K562 (cell line): ENCODE data around the gene TTC16. TPM values are rescaled to one million over a fixed set of nuclear protein-coding genes. Genes with fewer than 3 reads are reported as not detected.

ENCODE experiments used
- ATF6 ChIP-seq: sonication (generic); formaldehyde crosslinking; IDR thresholded peaks from 2 replicates; pipeline ENCODE4 v1.4.0; 2020; ENCODE audit warnings: mild to moderate bottlenecking, missing genetic modification reagents
- C11orf30 ChIP-seq: fragments of 450-650 bp; IDR thresholded peaks from 2 replicates; pipeline ENCODE4 v1.6.1; 2016; ENCODE audit warnings: low read depth, mild to moderate bottlenecking
- DPF2 ChIP-seq: fragments of 450-650 bp; IDR thresholded peaks from 2 replicates; pipeline ENCODE4 v1.6.1; 2016
- EHMT2 ChIP-seq: fragments of 450-650 bp; IDR thresholded peaks from 2 replicates; pipeline ENCODE4 v1.6.1; 2018; ENCODE audit warnings: antibody characterized with exemption
- EZH2 ChIP-seq: IDR thresholded peaks from 2 replicates; pipeline ENCODE4 v1.6.1; 2012; ENCODE audit warnings: low read depth, mild to moderate bottlenecking, inconsistent platforms, low read length, borderline replicate concordance
- FOSL1 ChIP-seq: fragments of 200-800 bp; sonication (Bioruptor generic); conservative IDR thresholded peaks from 2 replicates; pipeline ENCODE4 v1.6.1; 2016; ENCODE audit warnings: missing genetic modification characterization, missing compliant biosample characterization
- FOXO4 ChIP-seq: fragments of 450-650 bp; formaldehyde crosslinking; IDR thresholded peaks from 2 replicates; pipeline ENCODE4 v1.4.0; 2020; ENCODE audit warnings: mild to moderate bottlenecking, moderate library complexity
- GMEB1 ChIP-seq: fragments of 250-450 bp; sonication (Bioruptor Pico); IDR thresholded peaks from 2 replicates; pipeline ENCODE4 v1.4.0; 2020; ENCODE audit warnings: mild to moderate bottlenecking
- KLF6 ChIP-seq: fragments of 250-450 bp; sonication (Bioruptor Pico); IDR thresholded peaks from 2 replicates; pipeline ENCODE4 v1.4.0; 2020; ENCODE audit warnings: mild to moderate bottlenecking, moderate library complexity, borderline replicate concordance
- LCOR ChIP-seq: sonication (generic); formaldehyde crosslinking; IDR thresholded peaks from 2 replicates; pipeline ENCODE4 v1.8.0; 2022; ENCODE audit warnings: mild to moderate bottlenecking, missing genetic modification reagents
- POU5F1 ChIP-seq: fragments of 150-350 bp; IDR thresholded peaks from 2 replicates; pipeline ENCODE4 v1.6.1; 2014; ENCODE audit warnings: borderline replicate concordance, low read length, low read depth, mild to moderate bottlenecking; ENCODE audit not compliant: partially characterized antibody
- SMAD4 ChIP-seq: fragments of 250-450 bp; sonication (Bioruptor Pico); conservative IDR thresholded peaks from 2 replicates; pipeline ENCODE4 v1.8.0; 2021; ENCODE audit warnings: inconsistent platforms, mild to moderate bottlenecking, moderate library complexity
- TSHZ1 ChIP-seq: fragments of 250-450 bp; sonication (Bioruptor Pico); IDR thresholded peaks from 2 replicates; pipeline ENCODE4 v1.4.0; 2020; ENCODE audit warnings: mild to moderate bottlenecking, moderate library complexity
- ZMIZ1 ChIP-seq, 2 experiments: fragments of 150-350 bp in 1 of 2; IDR thresholded peaks; 2 replicates each; pipeline ENCODE4 v1.6.1; 2012 to 2016; ENCODE audit warnings: low read depth in 2 of 2, low read length in 2 of 2, mild to moderate bottlenecking in 1 of 2, moderate library complexity in 1 of 2
- polyA plus RNA-seq, 8 experiments: library from polyadenylated mRNA; depleted of rRNA in 4 of 8; stranded (reverse) in 5 of 8; unstranded in 3 of 8; fragments of >200 nt; fragmentation: Nextera tagmentation in 2 of 8; fragmentation: Illumina TruSeq in 1 of 8; extraction: Ambion mirVana in 2 of 8; extraction: Trizol in 1 of 8; gene quantifications; 2 replicates each; pipeline versions ENCODE4 v1.2.1 to v1.2.3, GENCODE V29; 2011 to 2014; ENCODE audit warnings: inconsistent platforms in 1 of 8, missing spikeins in 1 of 8
- total RNA-seq, 7 experiments: library from RNA; depleted of rRNA in 6 of 7; stranded (reverse); fragments of >200 nt in 6 of 7; fragmentation: Illumina TruSeq in 2 of 7; extraction: Trizol in 2 of 7; gene quantifications; 2 replicates each; pipeline versions ENCODE4 v1.2.1 to v1.2.3, GENCODE V29; 2011 to 2021; ENCODE audit warnings: low replicate concordance in 1 of 7

Gene TTC16
- total and polyA plus RNA-seq, 9 of the 15 experiments (the other 6 are each of a cell fraction or from before 2014, with no cell fraction given) = 0.11 TPM; not detected in 8

- TF ChIP-seq ZMIZ1 (IDR thresholded peaks at IDR 0.05; ENCODE audit: low read depth in 2 of 2, low read length in 2 of 2) (no peak), C11orf30 (peak; percentile 47; the same call in 1 of the 2 replicates), ATF6 (no peak; the same call in 1 of the 2 replicates), SMAD4 (CRISPR knock-in tag) (peak; percentile 39; the same call in 1 of the 2 replicates), POU5F1 (no peak), FOXO4 (CRISPR knock-in tag) (no peak), EZH2 (no peak), LCOR (peak; percentile 77; the same call in 1 of the 2 replicates), KLF6 (CRISPR knock-in tag) (no peak), EHMT2 (no peak), GMEB1 (CRISPR knock-in tag) (peak; percentile 73), TSHZ1 (no peak), FOSL1 (tag) (peak; percentile 33; the same call in 1 of the 2 replicates), DPF2 (no peak)
Measured at GRCh38 chr9:127715470-127716337, at the start of gene TTC16, which contains the start of gene PTRH1 (continued).
